ENCODE data around the gene PXN. TPM values are rescaled to one million over a fixed set of nuclear protein-coding genes. Genes with fewer than 3 reads are reported as not detected.

Gene PXN
- total and polyA plus RNA-seq, 2 of the 13 experiments (the other 11 are each of a cell fraction or from before 2014, with no cell fraction given) = 13.6 to 14.2 TPM

DNA sequence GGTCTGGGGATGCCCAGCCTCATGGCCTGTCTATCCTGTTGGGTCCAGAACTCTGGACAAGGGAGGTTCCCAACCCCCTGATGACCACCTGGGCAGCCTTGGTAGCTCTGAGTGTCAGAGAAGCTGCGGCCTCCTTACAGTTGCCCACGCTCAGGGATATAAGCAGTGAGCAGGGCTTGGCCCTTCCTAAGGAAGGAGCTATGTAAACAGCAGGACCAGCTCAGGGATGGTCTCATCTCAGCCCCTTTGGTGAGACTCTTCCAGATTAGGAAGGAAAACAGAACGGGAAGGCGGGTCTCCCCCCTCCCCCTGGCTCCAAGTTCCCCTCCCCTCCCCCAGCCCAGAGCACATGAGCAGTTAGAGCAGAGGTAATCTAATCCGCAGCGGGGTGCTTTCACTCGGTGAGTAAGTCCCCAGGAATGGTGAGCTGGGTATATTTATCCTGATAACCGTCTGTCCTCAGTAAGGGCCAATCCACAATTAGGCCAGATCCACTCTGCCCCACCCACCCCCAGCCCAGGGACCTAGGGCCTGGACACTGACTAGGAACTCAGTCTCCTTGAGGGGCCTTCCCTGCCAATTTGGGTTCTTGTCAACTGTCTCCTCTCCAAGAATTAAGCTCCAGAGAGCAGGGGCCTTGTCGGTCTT is 35.1 kb downstream of the PXN start (continued):
- TF ChIP-seq, protein P1, sequence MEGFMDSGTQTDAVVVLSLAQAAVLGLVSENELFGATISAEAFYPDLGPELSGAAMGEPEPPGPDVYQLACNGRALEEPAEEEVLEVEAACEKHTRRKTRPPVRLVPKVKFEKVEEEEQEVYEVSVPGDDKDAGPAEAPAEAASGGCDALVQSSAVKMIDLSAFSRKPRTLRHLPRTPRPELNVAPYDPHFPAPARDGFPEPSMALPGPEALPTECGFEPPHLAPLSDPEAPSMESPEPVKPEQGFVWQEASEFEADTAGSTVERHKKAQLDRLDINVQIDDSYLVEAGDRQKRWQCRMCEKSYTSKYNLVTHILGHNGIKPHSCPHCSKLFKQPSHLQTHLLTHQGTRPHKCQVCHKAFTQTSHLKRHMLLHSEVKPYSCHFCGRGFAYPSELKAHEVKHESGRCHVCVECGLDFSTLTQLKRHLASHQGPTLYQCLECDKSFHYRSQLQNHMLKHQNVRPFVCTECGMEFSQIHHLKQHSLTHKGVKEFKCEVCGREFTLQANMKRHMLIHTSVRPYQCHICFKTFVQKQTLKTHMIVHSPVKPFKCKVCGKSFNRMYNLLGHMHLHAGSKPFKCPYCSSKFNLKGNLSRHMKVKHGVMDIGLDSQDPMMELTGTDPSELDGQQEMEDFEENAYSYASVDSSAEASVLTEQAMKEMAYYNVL (CRISPR knock-in tag; IDR thresholded peaks at IDR 0.05; ENCODE audit: borderline replicate concordance) = 0 out of 2 replicates have a peak, but pooled peaks have one; percentile 30
- TF ChIP-seq RXRB (CRISPR knock-in tag; IDR thresholded peaks at IDR 0.05; ENCODE audit: borderline replicate concordance) (peak; percentile 34; the same call in 1 of the 2 replicates), GABPA (IDR thresholded peaks at IDR 0.05; ENCODE audit: low read depth, low read length) (no peak), GABPA (CRISPR knock-in tag; IDR thresholded peaks at IDR 0.05; ENCODE audit: low read depth) (no peak), FOXA1 (IDR thresholded peaks at IDR 0.05) (no peak), FOXA1 (CRISPR knock-in tag; IDR thresholded peaks at IDR 0.05) (0 out of 2 replicates have a peak, but pooled peaks have one; percentile 43), TEAD3 (CRISPR knock-in tag; optimal IDR thresholded peaks at IDR 0.05; ENCODE audit: borderline replicate concordance) (peak; percentile 77), SRSF9 (IDR thresholded peaks at IDR 0.05; ENCODE audit: borderline replicate concordance, insufficient read depth, low read depth, low read length, poor library complexity, severe bottlenecking) (no peak), FOXA3 (CRISPR knock-in tag; IDR thresholded peaks at IDR 0.05) (0 out of 2 replicates have a peak, but pooled peaks have one; percentile 27), ARID3A (IDR thresholded peaks at IDR 0.05; ENCODE audit: low read depth, low read length) (peak; percentile 12; the same call in 1 of the 2 replicates), MXI1 (IDR thresholded peaks at IDR 0.05; ENCODE audit: borderline replicate concordance, low read depth, low read length) (peak; percentile 12; the same call in 1 of the 3 replicates)
- TF ChIP-seq, protein P2, sequence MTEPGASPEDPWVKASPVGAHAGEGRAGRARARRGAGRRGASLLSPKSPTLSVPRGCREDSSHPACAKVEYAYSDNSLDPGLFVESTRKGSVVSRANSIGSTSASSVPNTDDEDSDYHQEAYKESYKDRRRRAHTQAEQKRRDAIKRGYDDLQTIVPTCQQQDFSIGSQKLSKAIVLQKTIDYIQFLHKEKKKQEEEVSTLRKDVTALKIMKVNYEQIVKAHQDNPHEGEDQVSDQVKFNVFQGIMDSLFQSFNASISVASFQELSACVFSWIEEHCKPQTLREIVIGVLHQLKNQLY (CRISPR knock-in tag; IDR thresholded peaks at IDR 0.05) = peak; percentile 15; the same call in 1 of the 2 replicates
- TF ChIP-seq, protein P3, sequence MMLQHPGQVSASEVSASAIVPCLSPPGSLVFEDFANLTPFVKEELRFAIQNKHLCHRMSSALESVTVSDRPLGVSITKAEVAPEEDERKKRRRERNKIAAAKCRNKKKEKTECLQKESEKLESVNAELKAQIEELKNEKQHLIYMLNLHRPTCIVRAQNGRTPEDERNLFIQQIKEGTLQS (CRISPR knock-in tag; IDR thresholded peaks at IDR 0.05) = peak; percentile 75

All from HepG2 (cell line).